ENCODE measurements around the gene MACO1.

DNA sequence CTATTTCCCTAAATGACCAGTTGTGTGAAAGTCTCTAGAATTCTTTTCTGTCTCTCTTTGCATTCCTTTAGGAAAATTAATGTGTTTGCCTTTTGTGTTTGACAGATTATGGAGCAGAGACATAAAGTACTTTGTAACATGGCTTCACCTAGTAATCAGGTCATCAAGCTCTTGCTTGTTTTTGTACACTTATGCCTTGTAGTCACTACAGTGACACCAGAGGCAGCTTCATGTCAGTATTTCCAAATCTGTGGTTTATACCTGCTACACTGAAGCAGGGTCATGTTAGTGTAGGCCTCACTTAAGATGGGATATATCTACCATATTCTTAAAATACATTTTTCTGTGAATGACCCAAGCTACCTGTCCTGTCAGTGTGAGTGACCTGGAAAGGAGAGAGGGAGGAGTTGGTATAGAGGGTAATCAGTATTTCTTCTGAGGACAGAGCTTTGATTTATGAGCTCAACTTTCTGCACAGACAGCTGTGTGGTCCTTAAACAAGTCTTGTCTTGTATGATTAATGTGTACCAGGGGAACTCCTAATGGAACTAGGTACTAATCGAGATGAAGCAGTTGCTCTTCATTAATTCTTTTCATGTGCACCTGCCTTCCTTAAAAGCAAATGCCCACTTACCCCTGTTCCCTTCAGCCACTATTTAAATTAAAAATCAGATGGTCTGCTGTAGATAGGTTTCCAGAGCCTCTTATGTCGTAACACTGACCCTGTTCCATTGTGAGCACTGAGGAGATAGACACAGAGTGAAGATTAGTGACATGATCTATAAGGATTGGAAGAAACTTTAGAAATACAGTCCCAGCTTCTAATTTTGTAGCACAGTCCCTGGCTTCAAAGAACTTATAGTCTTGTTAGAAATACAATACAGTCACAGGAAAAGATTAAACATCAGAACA is 45.7 kb downstream of the MACO1 start:
- TF ChIP-seq EZH2 (IDR thresholded peaks at IDR 0.05) (no peak), POLR2A (IDR thresholded peaks at IDR 0.05; ENCODE audit: borderline replicate concordance, extremely low read depth, insufficient read depth, insufficient read length) (no peak), POLR2AphosphoS5 (IDR thresholded peaks at IDR 0.05; ENCODE audit: low read depth, low read length) (no peak), EGR1 (IDR thresholded peaks at IDR 0.05; ENCODE audit: low read depth) (no peak), SIN3A (IDR thresholded peaks at IDR 0.05; ENCODE audit: low read depth) (no peak), RAD21 (IDR thresholded peaks at IDR 0.05; ENCODE audit: low read depth) (no peak), YY1 (IDR thresholded peaks at IDR 0.05; ENCODE audit: extremely low read depth, insufficient replicate concordance, low read depth, low read length) (no peak), SP1 (IDR thresholded peaks at IDR 0.05; ENCODE audit: low read depth) (no peak), CEBPB (IDR thresholded peaks at IDR 0.05; ENCODE audit: low read depth) (no peak), FOSL1 (IDR thresholded peaks at IDR 0.05; ENCODE audit: low read depth) (no peak), JUND (IDR thresholded peaks at IDR 0.05) (no peak)
- TF ChIP-seq, protein P1, sequence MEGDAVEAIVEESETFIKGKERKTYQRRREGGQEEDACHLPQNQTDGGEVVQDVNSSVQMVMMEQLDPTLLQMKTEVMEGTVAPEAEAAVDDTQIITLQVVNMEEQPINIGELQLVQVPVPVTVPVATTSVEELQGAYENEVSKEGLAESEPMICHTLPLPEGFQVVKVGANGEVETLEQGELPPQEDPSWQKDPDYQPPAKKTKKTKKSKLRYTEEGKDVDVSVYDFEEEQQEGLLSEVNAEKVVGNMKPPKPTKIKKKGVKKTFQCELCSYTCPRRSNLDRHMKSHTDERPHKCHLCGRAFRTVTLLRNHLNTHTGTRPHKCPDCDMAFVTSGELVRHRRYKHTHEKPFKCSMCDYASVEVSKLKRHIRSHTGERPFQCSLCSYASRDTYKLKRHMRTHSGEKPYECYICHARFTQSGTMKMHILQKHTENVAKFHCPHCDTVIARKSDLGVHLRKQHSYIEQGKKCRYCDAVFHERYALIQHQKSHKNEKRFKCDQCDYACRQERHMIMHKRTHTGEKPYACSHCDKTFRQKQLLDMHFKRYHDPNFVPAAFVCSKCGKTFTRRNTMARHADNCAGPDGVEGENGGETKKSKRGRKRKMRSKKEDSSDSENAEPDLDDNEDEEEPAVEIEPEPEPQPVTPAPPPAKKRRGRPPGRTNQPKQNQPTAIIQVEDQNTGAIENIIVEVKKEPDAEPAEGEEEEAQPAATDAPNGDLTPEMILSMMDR (IDR thresholded peaks at IDR 0.05 in 2 of 3, conservative IDR thresholded peaks at IDR 0.05 in 1 of 3; ENCODE audit: borderline replicate concordance in 1 of 3, insufficient read depth in 1 of 3, low read depth in 2 of 3, low read length in 2 of 3) = no peak
- TF ChIP-seq, protein P2, sequence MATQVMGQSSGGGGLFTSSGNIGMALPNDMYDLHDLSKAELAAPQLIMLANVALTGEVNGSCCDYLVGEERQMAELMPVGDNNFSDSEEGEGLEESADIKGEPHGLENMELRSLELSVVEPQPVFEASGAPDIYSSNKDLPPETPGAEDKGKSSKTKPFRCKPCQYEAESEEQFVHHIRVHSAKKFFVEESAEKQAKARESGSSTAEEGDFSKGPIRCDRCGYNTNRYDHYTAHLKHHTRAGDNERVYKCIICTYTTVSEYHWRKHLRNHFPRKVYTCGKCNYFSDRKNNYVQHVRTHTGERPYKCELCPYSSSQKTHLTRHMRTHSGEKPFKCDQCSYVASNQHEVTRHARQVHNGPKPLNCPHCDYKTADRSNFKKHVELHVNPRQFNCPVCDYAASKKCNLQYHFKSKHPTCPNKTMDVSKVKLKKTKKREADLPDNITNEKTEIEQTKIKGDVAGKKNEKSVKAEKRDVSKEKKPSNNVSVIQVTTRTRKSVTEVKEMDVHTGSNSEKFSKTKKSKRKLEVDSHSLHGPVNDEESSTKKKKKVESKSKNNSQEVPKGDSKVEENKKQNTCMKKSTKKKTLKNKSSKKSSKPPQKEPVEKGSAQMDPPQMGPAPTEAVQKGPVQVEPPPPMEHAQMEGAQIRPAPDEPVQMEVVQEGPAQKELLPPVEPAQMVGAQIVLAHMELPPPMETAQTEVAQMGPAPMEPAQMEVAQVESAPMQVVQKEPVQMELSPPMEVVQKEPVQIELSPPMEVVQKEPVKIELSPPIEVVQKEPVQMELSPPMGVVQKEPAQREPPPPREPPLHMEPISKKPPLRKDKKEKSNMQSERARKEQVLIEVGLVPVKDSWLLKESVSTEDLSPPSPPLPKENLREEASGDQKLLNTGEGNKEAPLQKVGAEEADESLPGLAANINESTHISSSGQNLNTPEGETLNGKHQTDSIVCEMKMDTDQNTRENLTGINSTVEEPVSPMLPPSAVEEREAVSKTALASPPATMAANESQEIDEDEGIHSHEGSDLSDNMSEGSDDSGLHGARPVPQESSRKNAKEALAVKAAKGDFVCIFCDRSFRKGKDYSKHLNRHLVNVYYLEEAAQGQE (IDR thresholded peaks at IDR 0.05; ENCODE audit: low read depth) = no peak
- TF ChIP-seq, protein P3, sequence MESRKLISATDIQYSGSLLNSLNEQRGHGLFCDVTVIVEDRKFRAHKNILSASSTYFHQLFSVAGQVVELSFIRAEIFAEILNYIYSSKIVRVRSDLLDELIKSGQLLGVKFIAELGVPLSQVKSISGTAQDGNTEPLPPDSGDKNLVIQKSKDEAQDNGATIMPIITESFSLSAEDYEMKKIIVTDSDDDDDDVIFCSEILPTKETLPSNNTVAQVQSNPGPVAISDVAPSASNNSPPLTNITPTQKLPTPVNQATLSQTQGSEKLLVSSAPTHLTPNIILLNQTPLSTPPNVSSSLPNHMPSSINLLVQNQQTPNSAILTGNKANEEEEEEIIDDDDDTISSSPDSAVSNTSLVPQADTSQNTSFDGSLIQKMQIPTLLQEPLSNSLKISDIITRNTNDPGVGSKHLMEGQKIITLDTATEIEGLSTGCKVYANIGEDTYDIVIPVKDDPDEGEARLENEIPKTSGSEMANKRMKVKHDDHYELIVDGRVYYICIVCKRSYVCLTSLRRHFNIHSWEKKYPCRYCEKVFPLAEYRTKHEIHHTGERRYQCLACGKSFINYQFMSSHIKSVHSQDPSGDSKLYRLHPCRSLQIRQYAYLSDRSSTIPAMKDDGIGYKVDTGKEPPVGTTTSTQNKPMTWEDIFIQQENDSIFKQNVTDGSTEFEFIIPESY (IDR thresholded peaks at IDR 0.05; ENCODE audit: extremely low read depth, insufficient replicate concordance, low read length) = no peak
